NCI-H526 (cell line): ENCODE data around the gene TBP.
"Not testable (repeated sequence)": the region's sequence is repeated elsewhere in the genome, so short reads cannot be mapped to it uniquely, and the experiment has no call there.

Experiments
- DNase-seq, 2 experiments: peaks; one replicate each; lab custom pipeline; 2025; lab: John Stamatoyannopoulos, UW

TBP gene

DNA sequence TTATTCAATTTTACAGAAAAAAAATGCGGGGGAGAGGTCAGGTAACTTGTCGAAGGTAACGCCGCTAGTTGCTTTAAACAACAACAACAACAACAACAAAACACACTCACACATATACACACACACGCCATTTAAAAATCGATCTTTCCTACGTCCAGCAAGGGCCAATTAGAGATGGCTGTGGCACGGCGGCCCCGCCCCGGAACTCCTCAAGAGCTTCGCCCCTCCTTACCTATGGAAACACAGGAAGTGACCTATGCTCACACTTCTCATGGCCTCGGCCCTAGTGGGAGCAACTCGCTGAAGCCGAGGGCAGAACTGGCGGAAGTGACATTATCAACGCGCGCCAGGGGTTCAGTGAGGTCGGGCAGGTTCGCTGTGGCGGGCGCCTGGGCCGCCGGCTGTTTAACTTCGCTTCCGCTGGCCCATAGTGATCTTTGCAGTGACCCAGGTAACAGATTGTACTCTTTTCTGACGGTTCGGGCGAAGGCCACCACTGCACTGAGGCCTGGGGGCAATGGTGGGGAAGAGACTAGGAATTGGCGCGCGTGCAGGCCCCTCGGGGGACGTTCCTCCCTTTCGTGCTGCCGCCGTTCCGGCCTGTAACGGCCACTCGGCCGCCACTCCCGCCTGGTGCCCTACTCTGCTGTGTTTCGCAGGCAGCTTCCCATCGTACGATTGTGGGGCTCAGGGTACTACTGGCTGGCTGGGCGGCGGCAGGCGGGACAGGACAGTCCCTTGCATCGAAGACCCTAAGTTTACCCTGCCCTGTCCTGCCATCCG, at the start of gene TBP:
Gene TBP, plus strand, starts transcription at position 357 of the 783 bp plus-strand sequence. CDS start 2,661 bp downstream, outside the sequence.
- peak; percentile 98 for DNase-seq

DNA sequence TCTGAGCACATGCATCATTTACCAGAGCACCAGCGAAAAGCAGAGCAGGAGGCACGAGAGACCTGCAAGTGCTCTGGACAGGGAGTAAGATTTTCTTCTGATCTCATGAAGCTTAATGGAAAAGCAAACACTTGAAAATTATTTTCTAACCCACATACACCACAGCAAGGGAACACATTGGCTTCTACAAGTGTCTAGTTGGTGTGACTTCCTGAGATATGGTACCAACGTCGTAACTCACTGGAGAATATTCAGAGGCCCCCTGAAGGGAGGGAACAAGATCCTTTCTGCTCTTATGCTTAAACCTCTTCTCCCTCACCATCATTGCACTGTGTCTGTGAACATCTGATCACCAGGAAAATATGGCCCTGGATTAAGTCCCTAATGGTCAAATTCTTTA, 49.7 kb upstream of the TBP start:
- DNase-seq: no peak

DNA sequence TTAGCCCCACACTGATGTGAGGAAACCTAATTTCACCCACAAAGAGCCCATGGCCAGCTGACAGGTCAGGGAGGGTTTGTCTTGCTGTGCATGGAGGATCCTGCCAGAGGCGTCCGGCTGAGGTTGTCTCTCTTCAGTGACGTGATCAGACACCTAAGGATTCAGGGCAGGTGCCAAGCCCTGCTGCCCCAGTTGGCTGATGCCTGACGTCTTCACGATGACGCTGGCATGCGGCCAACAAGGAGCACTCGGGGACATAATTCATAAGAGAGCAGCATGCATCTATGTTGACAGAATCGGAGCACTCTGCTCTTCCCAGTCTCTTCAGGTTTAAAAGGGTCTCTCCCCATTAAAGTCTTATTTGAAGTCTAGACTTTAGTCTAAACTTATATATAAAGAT, 48.9 kb upstream of the TBP start:
- no peak for DNase-seq

DNA sequence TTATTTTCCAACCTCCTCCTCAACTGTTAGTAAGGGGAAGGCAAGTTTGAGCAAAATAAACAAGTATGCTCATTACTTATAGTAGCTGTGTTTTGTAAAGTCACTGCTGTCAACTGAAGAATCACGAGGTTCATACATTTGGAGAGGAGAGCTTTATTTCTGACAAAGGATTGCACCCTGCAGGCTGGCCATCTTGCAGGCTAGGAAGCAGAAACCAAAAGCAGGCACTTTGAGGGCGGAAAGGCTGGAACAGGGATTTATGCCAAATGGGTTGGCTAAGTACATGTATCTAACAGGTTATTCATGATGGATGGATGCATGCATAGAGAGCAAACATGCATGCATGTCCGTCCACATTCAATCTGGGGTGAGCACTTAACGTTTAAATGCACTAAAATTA, 47.7 kb upstream of the TBP start:
- no peak for DNase-seq

DNA sequence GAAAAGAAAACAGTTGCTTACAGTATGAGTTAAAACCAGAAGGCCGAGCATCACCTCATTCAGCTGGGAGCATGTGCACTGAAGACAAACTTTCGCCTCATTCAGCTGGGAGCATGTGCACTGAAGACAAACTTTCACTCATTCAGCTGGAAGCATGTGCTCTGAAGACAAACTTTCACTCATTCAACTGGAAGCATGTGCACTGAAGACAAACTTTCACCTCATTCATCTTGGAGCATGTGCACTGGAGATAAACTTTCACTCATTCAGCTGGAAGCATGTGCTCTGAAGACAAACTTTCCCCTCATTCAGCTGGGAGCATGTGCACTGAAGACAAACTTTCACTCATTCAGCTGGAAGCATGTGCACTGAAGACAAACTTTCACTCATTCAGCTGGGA, 46.4 kb upstream of the TBP start:
- DNase-seq: not testable (repeated sequence)

DNA sequence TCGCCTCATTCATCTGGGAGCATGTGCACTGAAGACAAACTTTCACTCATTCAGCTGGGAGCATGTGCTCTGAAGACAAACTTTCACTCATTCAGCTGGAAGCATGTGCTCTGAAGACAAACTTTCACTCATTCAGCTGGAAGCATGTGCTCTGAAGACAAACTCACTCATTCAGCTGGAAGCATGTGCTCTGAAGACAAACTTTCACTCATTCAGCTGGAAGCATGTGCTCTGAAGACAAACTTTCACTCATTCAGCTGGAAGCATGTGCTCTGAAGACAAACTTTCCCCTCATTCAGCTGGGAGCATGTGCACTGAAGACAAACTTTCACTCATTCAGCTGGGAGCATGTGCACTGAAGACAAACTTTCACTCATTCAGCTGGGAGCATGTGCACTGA, 45.9 kb upstream of the TBP start:
- not testable (repeated sequence) for DNase-seq

DNA sequence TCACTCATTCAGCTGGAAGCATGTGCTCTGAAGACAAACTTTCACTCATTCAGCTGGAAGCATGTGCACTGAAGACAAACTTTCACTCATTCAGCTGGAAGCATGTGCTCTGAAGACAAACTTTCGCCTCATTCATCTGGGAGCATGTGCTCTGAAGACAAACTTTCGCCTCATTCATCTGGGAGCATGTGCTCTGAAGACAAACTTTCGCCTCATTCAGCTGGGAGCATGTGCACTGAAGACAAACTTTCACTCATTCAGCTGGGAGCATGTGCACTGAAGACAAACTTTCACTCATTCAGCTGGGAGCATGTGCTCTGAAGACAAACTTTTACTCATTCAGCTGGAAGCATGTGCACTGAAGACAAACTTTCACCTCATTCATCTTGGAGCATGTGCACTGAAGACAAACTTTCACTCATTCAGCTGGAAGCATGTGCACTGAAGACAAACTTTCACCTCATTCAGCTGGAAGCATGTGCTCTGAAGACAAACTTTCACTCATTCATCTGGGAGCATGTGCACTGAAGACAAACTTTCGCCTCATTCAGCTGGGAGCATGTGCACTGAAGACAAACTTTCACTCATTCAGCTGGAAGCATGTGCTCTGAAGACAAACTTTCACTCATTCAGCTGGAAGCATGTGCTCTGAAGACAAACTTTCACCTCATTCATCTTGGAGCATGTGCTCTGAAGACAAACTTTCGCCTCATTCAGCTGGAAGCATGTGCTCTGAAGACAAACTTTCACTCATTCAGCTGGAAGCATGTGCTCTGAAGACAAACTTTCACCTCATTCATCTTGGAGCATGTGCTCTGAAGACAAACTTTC, 45.1 kb upstream of the TBP start:
- DNase-seq: not testable (repeated sequence)

DNA sequence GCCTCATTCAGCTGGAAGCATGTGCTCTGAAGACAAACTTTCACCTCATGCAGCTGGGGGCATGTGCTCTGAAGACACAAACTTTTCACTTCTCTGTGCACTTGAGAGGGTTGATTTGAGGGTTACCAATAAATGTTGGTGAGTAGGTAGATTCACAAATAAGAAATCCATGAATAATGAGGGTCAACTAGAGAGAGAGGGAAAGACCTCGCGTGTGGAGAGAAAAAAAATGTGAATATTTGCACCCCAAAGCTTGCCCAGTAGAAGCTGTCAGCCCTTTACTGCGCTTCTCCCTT, 44.5 kb upstream of the TBP start:
- no peak for DNase-seq

DNA sequence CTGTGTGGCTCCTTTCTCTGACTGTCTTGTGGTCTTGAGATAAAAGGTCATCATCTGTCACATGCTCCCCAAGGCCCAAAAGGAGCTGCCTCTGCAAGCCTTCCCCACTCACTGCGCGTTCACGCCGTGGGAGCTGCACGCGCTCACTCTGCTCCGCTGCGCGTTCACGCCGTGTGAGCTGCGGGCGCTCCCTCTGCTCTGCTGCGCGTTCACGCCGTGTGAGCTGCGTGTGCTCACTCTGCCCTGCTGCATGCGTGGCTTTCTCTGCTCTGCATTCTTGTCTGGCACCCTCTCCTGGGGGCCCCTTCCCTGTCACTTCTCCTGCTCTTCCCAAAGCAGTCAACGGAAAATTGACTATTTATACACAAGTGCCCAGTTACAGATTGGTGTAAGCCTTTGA, 43.5 kb upstream of the TBP start:
- DNase-seq: no peak

DNA sequence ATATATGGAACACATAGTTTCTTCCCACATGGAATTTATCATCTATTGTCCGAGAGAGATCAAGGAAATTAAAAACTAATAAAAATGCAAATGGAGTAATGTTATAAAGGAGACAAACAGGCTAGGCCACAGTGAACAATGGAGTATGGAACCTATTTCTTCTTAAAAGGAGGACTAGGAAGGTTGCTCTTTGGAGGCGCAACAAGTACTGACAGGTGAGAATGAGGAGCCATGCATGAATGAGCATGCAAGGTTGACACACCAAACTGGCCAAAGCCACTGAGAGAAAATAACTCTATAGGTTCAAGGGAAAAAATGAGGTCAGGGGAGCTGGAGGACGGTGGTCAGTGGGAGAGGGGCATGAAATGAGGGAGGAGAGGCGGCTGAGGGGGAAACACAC, 41.9 kb upstream of the TBP start:
- peak in 1 of 2 experiments; percentile 4 for DNase-seq

DNA sequence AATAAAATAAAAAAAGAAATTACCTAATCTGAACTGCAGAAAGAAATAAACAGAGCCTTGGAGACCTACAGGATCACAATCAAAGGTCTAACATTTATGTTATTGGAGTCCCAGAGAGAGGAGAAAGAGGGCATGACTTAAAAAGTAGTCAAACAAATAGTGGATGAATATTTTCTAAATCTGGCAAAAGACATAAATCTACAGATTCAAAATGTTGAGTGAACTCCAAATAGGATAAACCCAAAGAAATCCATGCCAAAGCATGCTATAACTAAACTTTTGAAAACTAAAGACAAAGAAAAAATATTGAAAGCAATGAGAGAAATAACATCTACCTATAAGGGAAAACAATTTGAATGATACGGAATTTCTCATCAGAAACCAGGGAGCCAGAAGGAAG, 39.3 kb upstream of the TBP start:
- DNase-seq: no peak

DNA sequence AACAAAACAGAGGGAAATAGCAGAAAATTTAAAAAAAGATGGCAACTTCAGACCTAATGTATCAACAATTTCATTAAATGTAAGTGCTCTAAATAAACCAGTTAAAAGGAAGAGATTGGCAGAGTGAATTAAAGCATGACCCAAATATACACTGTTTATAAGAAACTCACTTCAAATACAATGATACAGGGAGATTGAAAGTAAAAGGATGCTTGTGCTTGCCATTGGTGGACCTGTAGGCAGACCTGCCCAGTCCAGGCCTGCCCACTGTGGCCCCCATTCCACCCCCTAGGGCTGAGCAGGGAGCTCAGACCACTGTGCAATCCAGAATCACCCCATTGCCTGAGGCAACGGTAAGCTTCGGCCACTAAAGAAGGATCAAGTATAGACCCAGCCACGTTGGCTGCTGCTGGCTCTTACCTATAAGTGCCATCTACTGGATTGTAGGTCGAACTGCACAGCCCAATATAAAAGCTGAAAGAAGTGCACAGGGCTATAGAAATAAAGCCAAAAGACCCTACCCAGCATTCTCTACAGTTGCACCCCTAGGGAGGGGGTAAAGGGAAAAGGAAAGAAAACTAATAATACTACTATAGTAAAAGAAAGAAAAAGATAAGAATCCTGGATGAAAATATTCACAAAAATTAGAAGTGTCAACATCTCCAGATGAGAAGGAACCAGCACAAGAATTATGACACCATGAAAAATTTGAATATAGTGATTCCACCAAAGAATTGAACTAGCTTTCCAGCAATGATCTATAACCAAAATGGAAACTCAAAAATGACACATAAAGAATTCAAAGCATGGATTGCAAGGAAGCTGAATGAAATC, 37.2 kb upstream of the TBP start:
- DNase-seq: peak; percentile 74 to 89

DNA sequence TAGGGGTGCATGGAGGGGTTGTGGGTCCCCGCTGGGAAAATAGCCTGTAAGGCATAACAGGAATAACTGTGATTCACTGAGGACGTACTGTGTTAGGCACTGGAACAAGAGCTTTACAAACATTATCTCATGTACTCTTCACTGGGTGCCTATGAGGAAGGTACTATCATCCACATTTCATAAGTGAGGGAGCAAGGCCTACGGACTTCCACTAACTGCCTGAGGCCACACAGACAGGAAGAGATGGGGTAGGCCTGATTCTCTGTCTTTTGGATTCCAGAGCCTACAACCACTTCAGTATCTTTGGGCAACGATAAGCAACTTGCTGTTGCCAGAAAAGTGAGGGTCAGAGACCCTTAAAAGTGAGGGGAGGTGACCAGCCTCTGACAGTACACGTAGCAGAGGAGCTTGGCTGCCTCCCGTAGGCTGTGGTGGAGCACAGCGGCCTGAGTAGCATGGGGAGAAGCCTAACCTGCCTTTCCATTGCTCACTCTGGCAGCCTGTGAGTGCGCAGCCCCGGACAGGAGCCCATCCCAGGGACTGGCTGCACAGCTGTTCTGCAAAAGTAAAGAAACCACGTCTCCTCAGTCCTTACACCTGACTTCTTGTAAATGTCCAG, 31.5 kb upstream of the TBP start:
- peak; percentile 24 to 67 for DNase-seq

DNA sequence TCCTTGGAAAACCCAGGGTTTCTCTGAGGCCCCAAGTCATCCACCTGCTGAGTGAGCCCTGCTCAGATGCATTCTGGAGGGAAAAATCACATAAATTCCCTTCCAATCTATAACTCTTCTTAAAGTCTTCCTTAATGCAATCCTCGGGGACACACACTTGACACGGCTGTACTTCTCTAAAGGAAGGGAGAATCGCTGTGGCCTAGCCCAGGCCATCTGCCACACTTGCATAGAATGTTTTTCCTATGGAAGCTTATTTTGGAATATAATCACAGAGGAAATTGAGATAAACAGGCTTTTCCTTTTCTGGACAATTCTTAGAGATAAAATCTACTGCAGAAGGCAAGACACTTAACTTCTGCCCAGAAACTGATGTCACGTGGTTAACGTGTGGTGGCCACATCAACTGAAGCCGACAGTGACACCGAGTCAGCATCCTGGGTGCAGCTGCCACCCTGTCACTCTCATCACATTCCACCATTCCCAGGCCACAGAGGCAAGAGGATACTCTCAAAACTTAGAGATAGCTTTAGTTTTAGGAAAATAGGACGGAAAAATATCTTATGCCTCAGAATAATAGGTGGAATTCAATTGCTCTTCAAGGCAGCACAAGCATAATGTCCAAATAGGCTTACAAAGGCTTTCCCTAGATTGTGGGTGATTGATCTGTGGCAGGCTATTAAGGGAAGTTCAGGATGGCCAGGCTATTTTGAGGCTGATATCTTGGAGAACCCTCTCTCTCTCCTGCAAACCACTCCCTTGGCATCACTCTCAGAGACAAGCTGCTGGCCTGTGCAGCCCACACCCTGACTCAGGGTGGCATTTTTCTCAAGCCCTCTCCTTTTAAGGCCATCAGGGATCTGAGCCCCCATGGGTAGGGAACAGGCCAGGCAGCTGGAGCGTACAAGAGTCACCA, 30.7 kb upstream of the TBP start:
- no peak for DNase-seq

DNA sequence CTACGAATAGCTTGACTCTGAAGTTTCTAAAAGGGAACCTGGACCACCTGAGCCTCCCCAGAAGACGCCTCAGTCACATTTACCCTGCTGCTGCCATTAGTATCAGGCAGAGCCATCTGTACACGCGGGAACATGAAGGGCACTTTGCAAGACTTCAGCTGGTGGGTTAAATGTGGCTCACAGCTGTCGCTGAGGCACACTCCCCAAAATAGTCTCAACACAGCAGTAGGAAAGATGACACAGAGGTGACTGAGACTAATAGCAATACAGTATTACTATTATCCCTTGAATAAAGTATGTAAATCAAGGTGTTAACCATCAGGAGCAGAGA, 30.0 kb upstream of the TBP start:
- DNase-seq: no peak

DNA sequence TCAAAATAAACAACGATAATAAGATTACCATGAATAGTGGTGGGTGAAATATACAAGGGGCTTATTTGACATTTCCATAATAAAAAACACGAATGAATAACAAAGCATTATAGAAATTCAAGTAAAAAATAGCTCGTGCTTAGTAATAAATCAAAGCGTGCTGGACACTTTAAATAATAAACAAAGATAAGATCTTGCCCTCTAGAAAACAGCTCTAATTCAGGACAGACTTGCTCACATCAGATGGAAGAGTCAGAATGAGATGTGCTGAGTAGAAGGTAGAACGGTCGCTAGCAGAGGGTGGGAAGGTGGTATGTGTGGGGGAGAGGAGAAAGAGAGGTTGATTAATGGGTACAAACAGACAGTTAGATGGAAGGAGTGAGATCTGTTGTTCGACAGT, 28.4 kb upstream of the TBP start:
- DNase-seq: peak in 1 of 2 experiments; percentile 3

DNA sequence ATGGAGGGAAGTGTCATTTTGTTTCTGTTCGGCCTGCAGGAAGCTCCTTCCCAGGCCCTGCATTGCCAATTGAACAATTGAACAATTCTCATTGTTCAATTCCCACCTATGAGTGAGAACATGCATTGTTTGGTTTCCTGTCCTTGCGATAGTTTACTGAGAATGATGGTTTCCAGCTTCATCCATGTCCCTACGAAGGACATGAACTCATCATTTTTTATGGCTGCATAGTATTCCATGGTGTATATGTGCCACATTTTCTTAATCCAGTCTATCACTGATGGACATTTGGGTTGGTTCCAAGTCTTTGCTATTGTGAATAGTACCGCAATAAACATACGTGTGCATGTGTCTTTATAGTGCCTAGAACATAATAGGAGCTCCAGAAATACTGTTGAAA, 26.2 kb upstream of the TBP start:
- not testable (repeated sequence) for DNase-seq

DNA sequence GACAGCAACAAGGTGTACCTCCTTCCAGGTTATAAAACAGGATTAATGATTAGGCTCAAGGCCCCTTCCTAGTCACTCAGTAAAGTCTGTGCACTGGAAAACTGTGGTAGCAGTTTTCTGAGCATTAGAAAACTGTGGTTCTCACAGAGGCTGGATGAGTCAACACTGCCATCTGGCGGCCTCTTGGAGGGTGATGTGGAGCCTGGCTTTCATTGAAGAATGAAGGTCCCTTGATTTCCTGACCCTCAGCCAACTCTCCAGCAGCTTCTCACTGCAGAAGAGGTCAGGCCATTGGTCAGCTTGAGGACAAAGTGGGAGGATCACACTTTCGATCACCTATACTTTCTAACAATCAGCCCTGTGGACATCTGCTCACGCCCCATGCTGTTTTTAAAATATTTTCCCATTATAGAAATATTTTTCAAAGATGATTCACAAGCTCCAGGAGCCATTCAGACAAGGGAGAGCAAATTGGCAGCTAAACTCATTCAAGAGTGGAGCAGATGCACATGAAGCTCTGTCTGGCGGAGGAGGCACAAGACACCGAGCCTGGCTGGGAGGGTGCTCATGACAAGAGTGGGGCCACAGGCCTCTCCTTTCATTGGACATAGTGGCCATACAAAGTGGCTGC, 24.2 kb upstream of the TBP start:
- DNase-seq: peak; percentile 67 to 81

DNA sequence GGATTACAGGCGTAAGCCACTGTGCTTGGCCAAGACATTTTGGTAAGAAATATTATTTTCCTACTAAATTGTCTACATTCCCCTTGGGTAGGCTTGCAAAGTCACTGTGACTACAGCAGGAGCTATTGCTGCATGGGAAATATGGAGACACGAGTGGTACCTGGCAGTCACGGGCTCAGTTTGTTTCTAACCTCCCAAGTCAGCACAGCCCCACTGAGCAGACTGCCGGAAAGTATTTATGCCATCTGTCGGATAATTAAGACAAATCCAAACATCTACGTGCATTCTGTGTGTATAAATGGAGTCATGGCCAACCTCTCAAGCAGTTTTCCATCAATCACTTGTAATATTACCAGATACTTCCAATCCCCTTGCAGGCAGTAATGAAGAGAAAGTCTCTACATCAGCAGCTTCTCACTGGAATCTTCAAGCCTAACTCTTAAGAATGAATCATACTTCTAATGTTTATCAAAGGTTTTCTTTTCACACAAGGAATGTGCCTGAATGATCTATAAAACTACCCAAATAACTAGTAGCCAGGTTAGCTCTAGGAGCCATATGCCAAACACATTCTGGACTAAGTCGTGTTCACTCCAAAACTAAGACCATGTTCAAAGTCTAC, 21.2 kb upstream of the TBP start:
- DNase-seq: no peak

DNA sequence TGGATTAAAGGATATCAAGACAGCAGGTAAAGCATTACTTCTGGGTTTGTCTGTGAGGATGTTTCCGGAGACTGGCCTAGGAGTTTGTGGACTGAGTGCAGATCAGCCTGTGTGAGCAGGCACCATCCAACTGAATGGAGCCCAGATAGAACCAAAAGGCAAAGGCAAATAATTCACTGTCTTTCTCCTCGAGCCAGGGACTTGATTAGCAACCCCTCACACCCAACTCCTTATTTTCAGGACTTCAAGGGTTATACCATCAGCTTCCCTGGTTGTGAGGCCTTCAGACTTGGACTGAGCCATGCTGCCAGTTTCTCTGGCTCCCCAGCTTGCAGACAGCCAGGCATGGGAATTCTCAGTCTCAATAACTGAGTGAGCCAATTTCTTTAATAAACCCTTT, 20.4 kb upstream of the TBP start:
- no peak for DNase-seq
